Activated T-cell treated with anti-CD3 and anti-CD28 coated beads, Interleukin-2, amount 50 U/mL, for 72 hours (primary cell): ENCODE data around the gene RNF223. TPM values are rescaled to one million over a fixed set of nuclear protein-coding genes. Genes with fewer than 3 reads are reported as not detected.
"Not testable (repeated sequence)": the region's sequence is repeated elsewhere in the genome, so short reads cannot be mapped to it uniquely, and the experiment has no call there.

Source experiments
- ATAC-seq, 2 donors: fragments of 150-1000 bp; cut with Tn5 transposase; replicated peaks in 1 of 2; 2 replicates each; pipeline ENCODE4 v1.10.0; 2021; ENCODE audit warnings: moderate library complexity in 2 of 2, mild to moderate bottlenecking in 1 of 2
- DNase-seq, 2 donors: peaks; one replicate each; pipeline ENCODE4 v3.0.0; 2021 to 2022; ENCODE audit warnings: mixed read lengths in 1 of 2
- H3K27ac Mint-ChIP-seq: one replicate; pipeline ENCODE4 v1.8.0; 2022; ENCODE audit warnings: mild to moderate bottlenecking, moderate library complexity, mixed read lengths
- H3K27me3 Mint-ChIP-seq: one replicate; pipeline ENCODE4 v1.8.0; 2022; ENCODE audit warnings: low read depth, mixed read lengths
- H3K36me3 Mint-ChIP-seq, 2 donors: one replicate each; pipeline ENCODE4 v1.8.0; 2022; ENCODE audit warnings: mixed read lengths in 2 of 2, mild to moderate bottlenecking in 1 of 2; ENCODE audit not compliant: insufficient read depth in 2 of 2
- H3K4me1 Mint-ChIP-seq: one replicate; pipeline ENCODE4 v1.8.0; 2022; ENCODE audit warnings: low read depth, mixed read lengths
- H3K4me3 Mint-ChIP-seq, 2 donors: one replicate each; pipeline ENCODE4 v1.8.0; 2022; ENCODE audit warnings: mild to moderate bottlenecking in 2 of 2, mixed read lengths in 2 of 2, moderate library complexity in 2 of 2
- H3K9me3 Mint-ChIP-seq, 2 donors: one replicate each; pipeline ENCODE4 v1.8.0; 2022; ENCODE audit warnings: mixed read lengths in 2 of 2
- total RNA-seq, 2 donors: library from RNA; stranded (reverse); gene quantifications; one replicate each; pipeline ENCODE4 v1.2.3, GENCODE V29; 2022

RNF223 gene
- total RNA-seq, 2 donors from 2014 or later: 0.12 TPM; not detected in 1

DNA sequence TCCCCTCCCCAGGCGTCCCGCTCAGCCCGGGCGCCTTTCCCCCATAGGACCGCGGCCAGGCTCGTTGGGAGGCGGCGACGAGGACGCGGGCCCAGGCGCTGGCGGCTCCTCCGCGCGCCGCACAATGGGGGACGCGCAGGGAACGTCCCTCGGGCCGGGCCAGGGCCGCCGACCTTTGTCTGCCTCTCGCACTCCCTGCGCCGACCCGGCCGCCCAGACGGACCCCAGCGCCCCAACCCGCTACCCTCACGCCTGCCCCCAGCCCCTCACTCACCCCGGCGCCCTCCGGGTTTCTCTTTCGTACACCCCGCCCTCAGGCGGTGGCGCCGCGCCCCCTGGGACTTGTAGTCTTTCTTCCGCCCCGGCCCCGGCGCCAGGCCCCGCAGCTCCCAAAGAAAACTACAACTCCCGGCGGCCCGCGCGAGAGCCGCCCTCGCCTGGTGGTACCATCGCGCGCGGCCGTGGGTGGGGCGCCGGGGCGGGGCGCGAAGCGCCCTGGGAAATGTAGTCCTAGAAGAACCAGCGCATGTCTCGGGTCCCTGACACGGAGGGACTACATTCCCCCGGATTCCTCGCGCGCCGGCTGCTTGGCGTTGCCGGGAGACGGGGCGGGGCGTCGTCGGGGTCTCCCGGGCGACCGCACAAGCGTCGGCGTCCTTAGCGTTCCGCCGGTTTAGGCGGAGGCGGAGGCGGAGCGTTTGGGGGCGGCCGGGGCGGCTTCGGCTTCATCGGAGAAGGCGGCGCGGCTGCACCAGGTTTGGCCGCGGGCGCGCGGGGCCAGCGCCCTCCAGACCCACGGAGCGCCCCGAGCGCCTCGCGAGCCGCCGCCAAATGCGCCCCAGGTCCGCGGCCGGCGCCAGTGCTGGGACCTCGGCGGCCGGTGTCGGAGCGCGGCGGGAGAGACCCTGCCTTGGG, 41.9 kb upstream of the RNF223 start, which contains the start of gene C1orf159:
C1orf159 (minus strand) TSS at position 304 of the 915 bp plus-strand sequence. CDS start 24,546 bp downstream, outside the sequence.
- H3K36me3 Mint-ChIP-seq: peaks cover 13 to 25% of the 10 kb centered on the region in 2 donors
- peak within 1 kb of the TSS; percentile 86 for H3K27ac Mint-ChIP-seq
- H3K27me3 Mint-ChIP-seq: peaks cover 10% of the 10 kb centered on the region
- peak; percentile 94 for ATAC-seq
- peaks cover 15% of the 10 kb centered on the region for H3K4me1 Mint-ChIP-seq
- H3K9me3 Mint-ChIP-seq: peaks cover 0 to 4% of the 10 kb centered on the region in 2 donors
- peak within 1 kb of the TSS; percentile 86 to 89 for H3K4me3 Mint-ChIP-seq
- peak; percentile 98 to 99 for DNase-seq

DNA sequence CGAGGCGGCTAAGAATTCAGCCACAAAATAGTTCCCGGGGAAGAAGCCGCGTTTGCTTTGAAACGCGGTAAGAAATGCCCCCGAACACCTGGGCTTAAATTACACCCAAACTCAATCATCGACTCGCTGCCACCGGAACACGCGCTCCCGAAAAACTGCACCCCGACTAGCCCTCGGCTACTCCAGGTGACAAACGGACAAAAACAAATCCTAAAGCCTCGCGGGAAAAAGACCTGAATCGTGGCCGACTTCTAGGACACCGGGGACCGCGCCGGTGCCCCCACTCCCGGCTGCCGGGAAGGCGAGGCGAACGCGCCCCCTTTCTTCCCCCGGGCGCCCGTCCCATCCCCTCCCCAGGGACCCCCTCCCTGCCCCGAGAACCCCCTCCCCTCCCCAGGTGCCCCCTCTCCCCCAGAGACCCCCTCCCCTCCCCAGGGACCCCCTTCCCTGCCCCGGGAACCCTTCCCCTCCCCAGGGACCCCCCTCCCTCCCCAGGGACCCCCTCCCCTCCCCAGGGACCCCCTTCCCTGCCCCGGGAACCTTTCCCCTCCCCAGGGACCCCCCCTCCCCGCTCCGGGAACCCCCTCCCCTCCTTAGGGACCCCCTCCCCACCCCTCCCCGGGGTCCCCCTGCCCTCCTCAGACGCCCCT, 41.2 kb upstream of the RNF223 start:
- ATAC-seq: no peak
- H3K9me3 Mint-ChIP-seq: peaks cover 0 to 4% of the 10 kb centered on the region in 2 donors
- H3K36me3 Mint-ChIP-seq: peaks cover 13 to 25% of the 10 kb centered on the region in 2 donors
- no peak for DNase-seq
- no peak overlapping the region for H3K27ac Mint-ChIP-seq
- peak overlapping the region; percentile 76 to 86 for H3K4me3 Mint-ChIP-seq
- H3K27me3 Mint-ChIP-seq: peaks cover 10% of the 10 kb centered on the region
- H3K4me1 Mint-ChIP-seq: peaks cover 15% of the 10 kb centered on the region

DNA sequence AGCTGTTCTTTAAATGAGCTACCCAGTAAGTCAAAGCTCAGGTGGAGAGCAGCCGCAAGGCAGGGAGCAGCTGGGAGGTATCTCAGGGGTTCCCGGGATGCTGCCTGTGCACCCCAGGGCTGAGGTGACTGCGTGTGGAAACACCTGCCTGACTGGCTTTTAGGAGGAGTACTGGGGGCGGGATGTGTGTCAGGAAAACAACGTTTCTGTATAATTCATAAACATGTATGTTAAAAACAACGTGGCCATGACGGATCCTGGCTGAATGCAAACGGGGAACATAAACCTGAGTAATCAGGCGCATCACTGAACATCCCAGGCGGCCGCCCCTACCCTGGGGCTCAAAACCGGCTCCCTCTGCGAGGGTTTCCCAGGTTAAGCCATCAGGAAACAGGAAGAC, 40.3 kb upstream of the RNF223 start:
- Mint-ChIP-seq H3K4me1 (peaks cover 15% of the 10 kb centered on the region), H3K27ac (no peak overlapping the region), H3K9me3 (peaks cover 0 to 4% of the 10 kb centered on the region in 2 donors), H3K27me3 (peaks cover 7% of the 10 kb centered on the region), H3K36me3 (peaks cover 13 to 25% of the 10 kb centered on the region in 2 donors), H3K4me3 (peak overlapping the region; percentile 76 to 82)
- DNase-seq: no peak
- no peak for ATAC-seq

DNA sequence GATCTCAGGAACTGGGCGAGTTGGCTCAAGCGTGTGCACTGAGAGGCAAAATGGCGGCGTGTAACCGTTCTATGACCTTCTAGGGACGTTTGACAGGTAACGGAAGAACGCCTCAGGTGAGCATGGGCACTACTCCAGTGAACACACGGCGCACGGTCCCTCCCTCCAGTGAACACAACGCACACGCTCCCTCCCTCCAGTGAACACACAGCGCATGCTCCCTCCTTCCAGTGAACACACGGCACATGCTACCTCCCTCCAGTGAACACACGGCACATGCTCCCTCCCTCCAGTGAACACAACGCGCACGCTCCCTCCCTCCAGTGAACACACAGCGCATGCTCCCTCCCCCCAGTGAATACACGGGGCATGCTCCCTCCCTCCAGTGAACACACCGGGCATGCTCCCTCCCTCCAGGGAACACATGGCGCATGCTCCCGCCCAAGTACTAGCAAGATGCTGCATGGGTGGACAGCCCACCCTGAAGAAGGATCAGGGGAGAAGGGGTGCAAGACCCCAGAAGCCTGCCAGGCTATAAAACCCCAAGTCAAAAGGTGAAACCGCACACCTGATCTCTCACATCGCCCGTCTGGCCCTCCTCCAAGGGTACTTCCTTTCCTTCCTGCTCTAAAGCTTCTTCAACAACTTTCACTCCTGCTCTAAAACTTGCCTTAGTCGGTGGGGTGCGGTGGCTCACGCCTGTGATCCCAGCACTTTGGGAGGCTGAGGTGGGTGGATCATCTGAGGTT, 38.3 kb upstream of the RNF223 start:
- ATAC-seq: no peak
- H3K27ac Mint-ChIP-seq: no peak overlapping the region

DNA sequence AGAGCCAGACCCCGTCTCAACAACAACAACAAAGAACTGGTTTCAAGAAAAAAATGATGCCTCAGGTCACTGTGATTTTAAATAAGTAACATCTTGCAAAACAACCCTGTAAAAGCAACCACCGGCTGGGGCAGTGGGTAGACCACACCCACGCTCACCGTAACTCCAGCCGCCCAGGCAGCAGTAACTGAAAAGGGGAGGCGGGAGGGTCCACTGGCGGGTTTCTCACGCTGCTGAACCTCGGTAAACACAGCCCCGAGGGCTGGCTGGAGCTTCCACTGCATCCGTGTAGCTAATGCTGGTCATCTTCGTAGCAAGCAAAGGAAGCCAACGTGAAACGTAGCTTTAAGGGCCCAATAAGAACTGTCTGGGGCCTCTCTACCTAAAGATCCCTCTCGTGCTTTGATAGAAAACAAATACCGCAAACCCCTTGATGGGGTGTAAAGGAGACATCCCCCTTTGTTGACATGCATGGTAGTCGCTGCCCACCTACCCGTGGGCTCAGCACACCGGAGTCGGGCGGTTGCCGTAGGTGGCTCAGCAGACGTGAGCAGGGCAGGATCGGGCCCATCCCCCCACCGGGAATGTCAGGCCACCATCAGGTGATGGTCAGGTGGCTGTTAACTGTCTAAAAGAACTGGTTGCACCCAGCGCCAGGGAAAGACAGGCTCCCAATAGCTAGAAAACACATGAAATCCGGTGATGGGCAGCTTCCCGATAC, 37.6 kb upstream of the RNF223 start:
- H3K27ac Mint-ChIP-seq: no peak overlapping the region
- H3K36me3 Mint-ChIP-seq: peaks cover 20 to 30% of the 10 kb centered on the region in 2 donors
- peaks cover 4% of the 10 kb centered on the region in 2 donors for H3K9me3 Mint-ChIP-seq
- H3K4me3 Mint-ChIP-seq: no peak overlapping the region
- no peak for DNase-seq
- peaks cover 16% of the 10 kb centered on the region for H3K4me1 Mint-ChIP-seq
- no peaks in the 10 kb centered on the region for H3K27me3 Mint-ChIP-seq
- ATAC-seq: no peak

More for the DNA sequence above, 38.3 kb upstream of the RNF223 start:
- H3K4me3 Mint-ChIP-seq: no peak overlapping the region
- H3K27me3 Mint-ChIP-seq: no peaks in the 10 kb centered on the region
- H3K9me3 Mint-ChIP-seq: peaks cover 4% of the 10 kb centered on the region in 2 donors
- H3K4me1 Mint-ChIP-seq: peaks cover 18% of the 10 kb centered on the region
- H3K36me3 Mint-ChIP-seq: peaks cover 18 to 30% of the 10 kb centered on the region in 2 donors
- no peak for DNase-seq

DNA sequence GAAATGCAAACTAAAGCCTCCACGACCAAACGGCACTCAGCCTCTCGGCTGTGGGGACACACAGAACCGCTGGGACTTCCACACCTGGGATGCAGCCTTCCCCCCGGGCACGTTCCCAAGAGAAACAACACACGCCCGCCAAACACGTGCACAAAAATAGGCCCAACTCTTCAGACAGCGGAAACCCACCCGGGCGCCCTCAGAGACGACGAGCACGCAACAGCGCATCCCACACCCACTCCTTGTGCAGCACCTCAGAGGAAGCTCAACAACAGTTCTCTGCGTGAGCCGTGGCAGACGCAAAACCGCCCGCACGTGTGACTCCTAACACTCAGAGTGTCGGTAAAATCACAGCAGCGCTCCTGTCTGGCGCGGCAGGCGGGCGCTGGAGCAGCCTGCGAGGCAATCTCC, 36.5 kb upstream of the RNF223 start:
- Mint-ChIP-seq H3K9me3 (peaks cover 4% of the 10 kb centered on the region in 2 donors), H3K4me1 (peaks cover 21% of the 10 kb centered on the region), H3K27ac (no peak overlapping the region), H3K27me3 (no peaks in the 10 kb centered on the region), H3K4me3 (no peak overlapping the region), H3K36me3 (peaks cover 20 to 32% of the 10 kb centered on the region in 2 donors)
- no peak for ATAC-seq
- DNase-seq: no peak

DNA sequence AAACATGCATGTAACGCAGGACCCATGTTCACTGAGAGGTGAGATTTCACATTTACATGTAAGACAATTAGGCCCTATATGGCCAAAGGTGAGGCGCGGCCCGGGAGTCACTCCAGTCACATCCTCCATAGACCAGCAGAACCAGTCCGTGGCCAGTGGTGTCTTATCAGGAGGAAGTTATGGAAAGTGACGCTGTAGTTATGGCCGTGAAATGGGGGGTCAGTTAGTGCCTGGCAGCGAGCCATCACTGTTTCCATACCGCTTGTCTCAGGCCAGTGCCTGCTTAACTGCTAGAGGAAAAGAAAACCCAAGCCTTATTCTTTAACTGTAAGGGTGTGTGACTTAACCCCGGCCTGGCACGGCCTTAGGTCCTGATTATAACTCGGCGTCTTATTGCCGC, 35.6 kb upstream of the RNF223 start:
- Mint-ChIP-seq H3K27ac (no peak overlapping the region), H3K4me1 (peaks cover 22% of the 10 kb centered on the region), H3K4me3 (no peak overlapping the region), H3K36me3 (peaks cover 21 to 32% of the 10 kb centered on the region in 2 donors), H3K9me3 (peaks cover 4% of the 10 kb centered on the region in 2 donors), H3K27me3 (no peaks in the 10 kb centered on the region)
- DNase-seq (no peak), ATAC-seq (no peak)

DNA sequence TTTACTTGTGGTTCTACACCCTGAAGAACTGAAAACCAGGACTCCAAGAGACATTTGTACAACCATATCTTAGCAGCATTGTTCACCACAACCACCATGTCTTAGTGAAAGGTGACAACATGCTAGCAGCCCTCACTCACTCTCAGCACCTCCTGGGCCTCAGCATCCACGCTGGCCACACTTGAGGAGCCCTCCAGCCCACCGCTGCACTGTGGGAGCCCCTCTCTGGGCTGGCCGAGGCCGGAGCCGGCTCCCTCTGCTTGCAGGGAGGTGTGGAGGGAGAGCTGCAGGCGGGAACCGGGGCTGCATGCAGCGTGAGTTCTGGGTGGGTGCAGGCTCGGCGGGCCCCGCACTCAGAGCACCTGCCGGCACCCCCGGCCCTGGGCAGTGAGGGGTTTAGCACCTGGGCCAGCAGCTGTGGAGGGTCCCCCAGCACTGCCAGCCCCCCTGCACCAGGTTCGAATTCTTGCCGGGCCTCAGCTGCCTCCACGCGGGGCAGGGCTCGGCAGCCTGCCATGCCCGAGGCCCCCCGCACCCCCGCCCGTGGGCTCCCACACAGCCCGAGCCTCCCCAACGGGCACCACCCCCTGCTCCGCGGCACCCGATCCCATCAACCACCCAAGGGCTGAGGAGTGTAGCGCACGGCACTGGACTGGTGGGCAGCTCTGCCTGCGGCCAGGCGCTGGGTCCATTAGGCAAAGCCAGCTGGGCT, 32.6 kb upstream of the RNF223 start:
- ATAC-seq (no peak), DNase-seq (no peak)
- no peak overlapping the region for H3K4me3 Mint-ChIP-seq
- H3K27ac Mint-ChIP-seq: no peak overlapping the region
- H3K9me3 Mint-ChIP-seq: peaks cover 0 to 4% of the 10 kb centered on the region in 2 donors
- peaks cover 39% of the 10 kb centered on the region for H3K4me1 Mint-ChIP-seq
- H3K27me3 Mint-ChIP-seq: no peaks in the 10 kb centered on the region
- H3K36me3 Mint-ChIP-seq: peaks cover 12 to 28% of the 10 kb centered on the region in 2 donors

DNA sequence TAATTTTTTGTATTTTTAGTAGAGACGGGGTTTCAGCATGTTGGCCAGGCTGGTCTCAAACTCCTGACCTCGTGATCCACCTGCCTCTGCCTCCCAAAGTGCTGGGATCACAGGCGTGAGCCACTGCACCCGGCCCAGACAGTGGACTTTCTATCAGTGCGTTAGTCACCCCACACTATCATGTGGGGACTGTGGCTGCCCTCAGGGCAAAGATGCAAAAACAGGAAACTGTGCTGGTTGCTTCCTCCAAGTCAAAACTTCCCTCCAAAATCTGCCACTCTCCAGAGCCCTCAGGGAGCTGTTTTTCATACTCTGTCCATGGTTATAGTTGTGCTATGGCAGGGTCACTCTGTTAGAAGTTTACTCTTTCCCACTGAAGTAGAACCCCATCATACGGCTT, 30.0 kb upstream of the RNF223 start:
- ATAC-seq (peak; percentile 82 to 87), DNase-seq (peak; percentile 53 to 60)
- peaks cover 21 to 37% of the 10 kb centered on the region in 2 donors for H3K36me3 Mint-ChIP-seq
- H3K4me3 Mint-ChIP-seq: peak overlapping the region; percentile 45 to 56
- peaks cover 58% of the 10 kb centered on the region for H3K4me1 Mint-ChIP-seq
- H3K27me3 Mint-ChIP-seq, H3K9me3 Mint-ChIP-seq: not testable (repeated sequence)
- peak overlapping the region; percentile 61 for H3K27ac Mint-ChIP-seq

DNA sequence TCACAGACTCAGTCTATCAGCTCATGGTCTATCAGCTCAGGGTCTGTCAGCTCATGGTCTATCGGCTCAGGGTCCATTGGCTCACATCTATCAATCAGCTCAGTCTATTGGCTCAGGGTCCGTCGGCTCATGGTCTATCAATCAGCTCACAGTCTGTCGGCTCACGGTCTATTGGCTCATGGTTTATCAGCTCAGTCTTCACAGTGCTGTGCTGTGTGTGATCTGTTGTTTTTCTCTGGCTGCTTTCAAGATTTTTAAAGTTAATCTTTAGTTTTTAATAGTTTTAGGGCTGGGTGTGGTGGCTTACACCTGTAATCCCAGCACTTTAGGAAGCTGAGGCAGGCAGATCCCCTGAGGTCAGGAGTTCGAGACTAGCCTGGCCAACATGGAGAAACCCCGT, 27.4 kb upstream of the RNF223 start:
- ATAC-seq: no peak
- Mint-ChIP-seq H3K36me3 (peaks cover 20 to 49% of the 10 kb centered on the region in 2 donors), H3K27ac (no peak overlapping the region), H3K27me3 (no peaks in the 10 kb centered on the region), H3K9me3 (peaks cover 6 to 13% of the 10 kb centered on the region in 2 donors), H3K4me1 (peaks cover 70% of the 10 kb centered on the region), H3K4me3 (no peak overlapping the region)
- no peak for DNase-seq

DNA sequence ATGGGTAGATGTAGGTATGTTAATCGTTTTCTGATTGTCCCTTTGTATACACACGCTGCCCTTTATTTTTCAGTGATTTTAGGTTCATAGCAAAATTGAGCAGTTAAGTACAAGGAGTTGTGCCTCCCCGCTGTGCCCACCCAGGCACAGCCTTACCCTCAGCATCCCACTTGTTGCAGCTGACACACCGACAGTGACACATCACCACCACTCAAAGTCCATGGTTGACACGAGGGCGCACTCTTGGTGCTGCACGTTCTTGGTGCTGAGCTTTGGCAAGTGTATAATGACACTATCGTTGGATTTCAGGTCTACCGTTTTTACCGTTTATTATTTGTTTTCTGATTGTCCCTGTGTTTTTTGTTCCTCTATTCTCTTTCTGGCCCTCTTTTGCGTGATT, 26.2 kb upstream of the RNF223 start:
- peaks cover 22 to 50% of the 10 kb centered on the region in 2 donors for H3K36me3 Mint-ChIP-seq
- ATAC-seq (no peak), DNase-seq (no peak)
- H3K27ac Mint-ChIP-seq: peak overlapping the region; percentile 77
- no peaks in the 10 kb centered on the region for H3K27me3 Mint-ChIP-seq
- peak overlapping the region; percentile 28 to 61 for H3K4me3 Mint-ChIP-seq
- peaks cover 6 to 13% of the 10 kb centered on the region in 2 donors for H3K9me3 Mint-ChIP-seq
- H3K4me1 Mint-ChIP-seq: peaks cover 65% of the 10 kb centered on the region
